HG03103 (cell line): ENCODE data around the gene PGLYRP1.

ENCODE experiments used
- ATAC-seq: cut with Tn5 transposase; IDR thresholded peaks from one replicate; pipeline ENCODE4 v1.9.1; 2021; ENCODE audit warnings: low read depth; ENCODE audit not compliant: unreplicated experiment

Gene PGLYRP1

DNA sequence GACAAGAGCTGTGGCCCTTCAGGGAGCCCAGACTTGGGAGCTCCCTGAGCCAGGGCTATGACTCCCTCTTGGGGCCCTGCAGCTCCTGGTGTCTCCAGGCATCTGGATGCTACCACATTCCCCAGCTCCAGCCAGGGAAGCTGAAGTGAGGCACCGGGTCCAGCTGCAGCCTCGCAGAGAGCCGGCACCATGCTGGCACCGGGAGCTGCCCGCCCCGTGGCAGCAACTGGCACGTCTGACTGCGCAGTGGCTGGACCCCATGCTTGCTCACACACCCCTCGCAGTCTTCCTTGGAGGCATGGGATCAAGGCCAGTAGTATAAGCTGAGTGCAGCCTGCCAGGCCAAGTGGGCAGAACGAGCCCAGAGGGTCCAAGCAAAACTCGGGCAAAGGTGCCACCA, 10.5 kb upstream of the PGLYRP1 start:
- ATAC-seq = no peak

DNA sequence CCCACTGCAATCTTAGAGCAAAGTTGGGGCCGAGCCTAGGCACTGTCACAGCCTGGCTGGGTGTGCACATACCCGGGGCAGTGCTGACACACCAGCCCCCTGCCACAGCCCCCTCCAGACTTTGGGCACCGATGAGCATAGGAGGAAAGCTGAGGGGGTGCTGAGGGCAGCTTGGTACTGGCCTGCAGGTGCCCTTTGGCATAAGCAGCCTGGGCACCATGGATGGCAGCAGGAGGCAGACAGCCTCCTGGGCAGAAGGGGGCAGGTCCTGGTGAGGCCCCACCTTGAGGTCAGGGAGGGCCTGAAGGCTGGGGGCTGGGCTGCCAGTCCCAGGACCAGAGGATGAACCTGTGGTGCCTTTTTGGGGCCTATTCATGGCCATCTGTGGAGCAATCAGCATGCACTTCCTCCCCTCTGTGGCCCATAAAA, 9.8 kb upstream of the PGLYRP1 start:
- ATAC-seq = no peak

DNA sequence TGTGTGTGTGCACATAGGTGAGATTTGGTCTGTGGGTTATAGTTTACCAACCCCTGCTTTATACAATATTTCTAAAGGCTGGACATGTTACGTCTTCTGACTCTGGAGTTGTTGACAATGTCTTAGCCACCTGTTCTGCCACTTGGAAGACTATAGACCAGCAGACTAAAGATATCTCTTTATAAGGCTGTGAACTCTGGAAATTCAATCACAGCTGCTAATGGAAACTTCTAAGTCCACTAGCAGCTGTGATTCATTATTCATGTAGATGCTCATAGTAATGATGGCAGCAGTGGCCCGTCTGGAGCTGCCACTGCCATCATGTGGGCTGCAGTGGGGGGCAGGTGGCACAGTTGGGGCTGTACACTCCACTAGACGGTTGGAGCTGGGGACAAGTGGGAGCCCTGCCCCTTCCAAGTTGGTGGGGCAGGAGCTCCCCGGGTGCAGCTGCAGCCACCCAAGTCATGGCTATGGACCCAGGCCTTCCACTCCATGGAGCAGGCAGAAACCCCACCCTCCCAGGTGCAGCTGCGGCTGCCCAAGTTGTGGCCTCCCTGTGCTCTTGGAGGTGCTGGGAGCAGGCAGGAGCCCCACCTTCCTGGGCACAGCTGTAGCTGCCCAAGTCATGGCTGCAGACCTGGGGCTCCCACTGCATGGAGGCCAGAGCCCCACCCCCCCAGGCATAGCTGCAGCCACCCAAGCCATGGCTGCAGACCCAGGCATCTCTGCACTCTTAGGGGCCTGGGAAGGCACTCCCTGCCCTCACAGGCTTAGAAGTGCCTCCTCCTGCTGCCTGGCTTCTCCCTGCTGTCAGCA, 9.1 kb upstream of the PGLYRP1 start:
- no peak for ATAC-seq

DNA sequence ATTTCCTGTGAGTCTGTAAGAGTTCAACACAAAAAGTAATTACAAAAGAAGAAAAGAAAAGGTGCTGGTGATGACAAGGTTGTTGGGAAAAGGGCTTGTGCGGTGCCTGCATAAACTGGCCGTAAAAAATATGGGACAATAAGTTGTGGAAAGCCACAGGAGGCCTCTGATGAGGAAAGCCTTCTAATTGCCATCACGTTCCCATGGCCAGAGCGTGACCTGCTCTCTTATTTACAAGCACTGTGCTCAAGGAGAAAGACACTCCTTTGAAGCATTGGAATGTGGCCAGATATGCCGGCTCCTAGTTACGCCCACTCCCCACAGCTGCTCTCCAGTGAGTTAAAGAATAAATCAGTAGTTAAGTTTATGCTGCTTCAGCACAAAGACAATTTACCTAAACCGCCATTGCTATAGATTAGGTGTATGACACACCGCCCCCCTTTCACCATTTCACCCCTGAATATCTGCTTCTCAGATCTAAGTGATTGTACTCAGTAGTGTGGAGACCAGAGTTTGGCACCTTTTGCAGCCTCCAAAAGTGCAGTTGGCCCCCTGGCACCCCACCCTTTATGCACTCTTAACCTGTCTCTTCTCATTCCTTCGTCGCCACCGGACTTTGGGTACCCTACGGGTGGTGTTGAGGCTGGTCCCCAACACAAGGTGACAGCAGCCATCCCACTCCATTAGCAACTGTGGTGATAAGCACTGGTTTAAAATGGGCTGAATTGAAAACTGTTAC, 8.1 kb upstream of the PGLYRP1 start:
- ATAC-seq = no peak

DNA sequence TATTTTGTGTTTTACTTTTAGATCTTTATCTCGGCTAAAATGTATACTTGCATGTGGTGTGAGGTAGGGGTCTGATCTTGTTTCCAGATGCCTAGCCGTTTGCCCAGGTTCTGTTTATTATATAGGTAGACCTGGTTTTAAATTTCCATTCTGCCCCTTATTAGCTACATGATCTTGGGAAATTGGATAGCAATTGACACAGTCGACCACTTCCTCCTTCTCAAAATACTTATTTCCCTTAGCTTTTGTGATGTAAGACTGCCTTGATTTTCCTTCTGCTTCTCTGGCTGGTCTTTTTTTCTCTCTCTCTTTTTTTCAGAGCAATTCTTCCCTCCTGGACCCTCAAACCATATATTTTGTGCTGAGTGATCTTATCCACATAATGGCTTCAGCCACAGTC, 3.0 kb upstream of the PGLYRP1 start:
- ATAC-seq = no peak

DNA sequence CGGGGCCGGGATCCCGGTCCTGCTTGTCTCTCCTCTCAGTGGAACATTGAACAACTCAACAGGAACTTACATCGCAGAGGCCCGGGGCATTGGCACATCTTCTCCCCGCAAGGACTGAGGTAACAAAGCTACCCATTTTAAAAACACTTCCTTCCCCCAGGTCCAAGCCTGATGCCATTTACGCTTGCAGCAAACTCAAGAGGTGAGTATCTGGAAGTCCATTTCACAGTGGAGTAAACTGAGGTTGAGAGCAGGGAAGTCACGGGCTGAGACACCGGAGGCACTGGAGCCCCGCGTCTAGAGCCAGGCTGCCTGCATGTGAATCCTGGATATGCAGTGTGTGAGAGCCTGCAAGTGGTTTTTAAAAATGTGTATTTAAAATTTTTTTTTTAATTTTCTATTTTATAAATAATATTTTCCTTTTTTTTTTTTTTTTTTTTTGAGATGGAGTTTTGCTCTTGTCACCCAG, 492 bp upstream of the PGLYRP1 start:
- ATAC-seq = no peak

DNA sequence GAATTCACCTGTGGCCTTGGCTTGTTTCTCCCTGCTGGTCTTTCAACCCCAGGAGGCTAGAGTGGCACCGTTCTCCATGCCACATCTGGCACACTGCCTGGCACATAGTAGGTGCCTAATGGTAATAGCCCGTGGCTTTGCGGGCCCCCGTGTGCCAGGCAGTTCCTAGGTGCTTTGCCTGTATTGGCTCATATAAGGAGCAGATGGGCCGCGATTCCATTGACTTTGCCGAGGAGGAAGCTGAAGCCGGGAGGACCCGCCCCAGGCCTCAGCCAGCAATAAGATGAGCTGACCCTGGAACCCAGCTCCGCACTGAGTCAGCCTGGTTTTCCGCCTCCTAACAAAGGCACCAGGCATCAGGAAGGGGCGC, 807 bp downstream of the PGLYRP1 start:
- no peak for ATAC-seq

DNA sequence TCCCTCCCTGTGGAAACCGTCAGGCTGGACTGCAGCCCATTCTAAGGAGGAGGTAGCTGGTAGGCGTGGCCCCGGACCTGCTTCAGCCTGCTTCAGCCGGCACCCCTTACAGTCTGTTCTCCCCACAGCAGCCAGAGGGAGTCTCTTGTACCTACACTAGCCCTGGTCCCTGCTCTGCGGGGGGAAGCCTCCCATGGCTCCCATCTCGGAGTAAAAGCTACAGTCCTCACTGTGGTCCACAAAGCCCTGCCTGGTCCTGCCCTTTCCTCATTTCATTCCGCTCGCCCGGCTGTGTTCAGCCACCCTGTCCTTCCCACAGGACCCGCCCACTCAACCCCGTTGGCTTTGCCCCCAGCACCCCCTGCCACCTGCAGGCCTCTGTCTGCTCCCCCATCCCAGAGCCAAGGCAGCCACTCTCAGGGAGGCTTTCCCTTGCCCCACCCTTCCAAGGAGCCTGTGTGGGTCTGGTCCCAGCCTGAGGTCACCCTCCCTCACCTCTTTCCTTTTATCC, 1.3 kb downstream of the PGLYRP1 start:
- ATAC-seq = no peak

DNA sequence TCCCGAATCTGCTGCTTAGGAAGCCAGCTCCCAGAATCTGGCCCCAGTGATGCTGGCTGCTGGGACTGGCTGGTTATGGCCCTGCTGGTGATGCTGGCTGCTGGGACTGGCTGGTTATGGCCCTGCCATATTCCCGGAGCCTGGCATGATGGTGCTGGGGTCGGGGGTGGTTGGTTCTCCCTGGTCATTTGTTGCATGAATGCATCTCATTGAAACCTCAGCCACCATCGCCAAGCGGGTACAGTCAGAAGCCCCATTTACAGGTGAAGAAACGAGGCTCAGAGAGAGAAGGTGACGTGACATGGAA, 2.1 kb downstream of the PGLYRP1 start:
- no peak for ATAC-seq

DNA sequence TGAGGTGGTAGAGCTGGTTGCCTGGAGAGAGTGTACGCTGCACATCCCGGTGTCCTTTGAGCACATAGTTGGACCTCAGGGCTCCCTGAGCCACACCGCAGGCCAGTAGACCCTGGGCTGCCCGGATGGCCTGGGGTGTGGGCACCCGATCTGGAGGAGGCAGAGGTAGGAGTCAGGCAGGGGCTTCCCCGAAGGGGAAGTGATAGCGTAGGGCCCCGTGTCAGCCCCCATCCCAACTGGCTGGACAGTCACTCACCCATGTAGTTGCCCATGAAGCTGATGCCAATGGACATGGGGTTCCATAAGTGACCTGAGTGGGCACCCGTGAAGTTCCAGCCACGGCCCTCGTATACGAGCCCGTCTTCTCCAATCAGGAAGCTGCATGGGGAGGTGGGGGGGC, 3.6 kb downstream of the PGLYRP1 start:
- no peak for ATAC-seq

DNA sequence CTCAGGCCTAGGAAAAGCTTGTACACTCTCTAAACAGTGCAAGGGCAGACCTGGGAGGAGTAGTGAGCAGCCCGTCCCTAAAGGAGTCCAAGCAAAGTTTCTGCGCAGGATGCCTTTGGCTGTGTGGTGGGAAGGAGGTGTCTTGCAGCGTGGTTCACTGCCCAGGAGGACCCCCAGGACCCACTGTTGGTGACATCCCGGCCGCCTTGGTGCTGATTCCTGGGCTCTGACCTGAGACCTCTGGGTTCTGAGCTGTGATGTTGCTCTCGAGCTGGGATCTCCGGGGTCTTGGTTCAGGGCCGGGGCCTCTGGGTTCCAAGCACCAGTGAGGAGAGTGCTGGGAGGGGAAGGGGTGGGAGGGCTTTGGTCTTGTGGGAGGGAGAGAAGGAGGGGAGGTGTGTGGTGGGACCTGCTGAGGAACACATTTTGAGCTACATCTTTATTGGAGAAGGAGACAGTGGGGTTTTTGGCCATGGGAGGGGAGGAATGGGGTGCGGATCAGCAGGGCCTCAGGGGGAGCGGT, 4.1 kb downstream of the PGLYRP1 start:
- ATAC-seq = no peak

DNA sequence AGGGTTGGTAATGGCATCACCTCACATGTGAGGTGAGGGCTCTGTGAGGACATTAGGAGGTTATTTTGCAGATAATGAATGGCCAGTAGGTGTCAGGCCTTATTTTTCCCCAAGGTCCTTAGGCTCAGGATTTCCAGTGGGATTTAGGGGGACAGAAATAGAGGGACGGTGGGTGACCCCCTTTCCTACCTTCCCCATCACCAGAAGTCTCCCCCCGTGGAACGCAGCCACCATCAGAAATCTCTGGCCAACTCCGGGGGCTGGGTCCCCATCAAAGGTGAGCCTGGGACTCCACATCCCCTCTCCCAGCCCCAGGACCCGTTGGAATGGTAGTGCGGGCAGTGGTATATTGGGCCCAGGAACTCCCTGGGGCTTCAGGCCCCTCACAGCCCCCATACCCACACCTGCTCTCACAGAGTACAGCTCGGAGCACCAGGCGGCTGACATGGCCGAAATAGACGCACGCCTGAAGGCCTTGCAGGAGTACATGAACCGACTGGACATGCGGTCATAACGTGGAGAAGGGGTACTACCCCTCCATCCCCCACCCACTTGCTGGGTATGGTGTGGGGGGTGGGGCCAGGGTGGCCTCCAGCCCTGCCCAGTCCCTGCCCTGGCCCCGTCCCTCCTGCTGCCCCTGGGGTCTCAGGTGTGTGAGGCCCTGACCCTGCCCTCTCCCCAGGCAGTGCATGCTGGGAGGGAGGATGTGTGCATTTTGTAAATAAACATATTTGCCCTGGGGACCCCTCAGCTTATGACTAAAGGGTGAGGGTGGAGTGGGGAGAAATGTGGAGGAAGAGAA, 4.8 kb downstream of the PGLYRP1 start:
- no peak for ATAC-seq

DNA sequence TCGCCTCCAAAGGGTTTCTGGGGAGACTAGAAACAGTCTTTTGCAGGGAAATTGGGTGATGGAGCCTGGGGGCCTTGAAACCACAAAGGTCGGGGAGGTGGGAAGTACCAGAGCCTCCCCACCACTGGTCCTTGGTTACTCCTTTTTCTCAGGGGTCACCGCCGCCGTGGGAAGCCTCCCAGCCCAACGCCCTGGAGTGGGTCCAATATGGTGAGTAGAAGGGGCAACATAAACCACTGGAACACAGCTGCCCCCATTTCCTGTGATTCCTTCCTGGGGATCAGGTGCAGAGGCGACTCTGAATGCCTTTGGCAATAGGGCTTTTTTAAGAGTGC, 5.8 kb downstream of the PGLYRP1 start:
- ATAC-seq = no peak

DNA sequence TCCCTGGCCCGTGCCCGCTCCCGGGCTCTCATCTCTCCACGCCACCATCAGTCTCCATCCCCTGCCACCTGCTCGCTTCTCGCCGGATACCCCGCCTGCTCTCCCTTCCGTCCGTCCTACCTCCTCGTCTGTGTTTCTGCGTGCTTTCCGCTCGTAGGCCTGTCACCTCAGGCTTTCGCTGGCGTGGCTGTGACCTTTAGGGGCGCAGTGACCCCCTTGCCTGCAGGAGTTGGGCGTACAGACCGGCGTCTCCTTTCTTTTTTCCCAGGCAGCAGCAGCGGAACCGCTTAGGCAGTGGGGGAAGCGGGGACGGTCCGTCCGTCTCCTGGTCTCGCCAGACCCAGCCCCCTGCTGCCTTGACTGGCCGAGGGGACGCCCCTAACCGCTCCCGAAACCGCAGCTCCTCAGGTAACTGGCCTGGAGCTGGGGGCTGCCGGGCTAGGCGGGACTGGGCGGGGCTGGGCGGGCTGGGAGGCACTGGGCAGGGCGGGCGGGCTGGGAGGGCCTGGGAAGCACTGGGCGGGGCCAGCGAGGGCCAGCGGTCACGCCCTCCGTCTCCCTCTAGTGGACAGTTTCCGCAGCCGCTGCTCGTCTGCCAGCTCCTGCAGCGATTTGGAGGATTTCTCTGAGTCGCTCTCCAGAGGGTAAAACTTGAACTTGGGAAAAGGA, 6.3 kb downstream of the PGLYRP1 start:
- no peak for ATAC-seq

DNA sequence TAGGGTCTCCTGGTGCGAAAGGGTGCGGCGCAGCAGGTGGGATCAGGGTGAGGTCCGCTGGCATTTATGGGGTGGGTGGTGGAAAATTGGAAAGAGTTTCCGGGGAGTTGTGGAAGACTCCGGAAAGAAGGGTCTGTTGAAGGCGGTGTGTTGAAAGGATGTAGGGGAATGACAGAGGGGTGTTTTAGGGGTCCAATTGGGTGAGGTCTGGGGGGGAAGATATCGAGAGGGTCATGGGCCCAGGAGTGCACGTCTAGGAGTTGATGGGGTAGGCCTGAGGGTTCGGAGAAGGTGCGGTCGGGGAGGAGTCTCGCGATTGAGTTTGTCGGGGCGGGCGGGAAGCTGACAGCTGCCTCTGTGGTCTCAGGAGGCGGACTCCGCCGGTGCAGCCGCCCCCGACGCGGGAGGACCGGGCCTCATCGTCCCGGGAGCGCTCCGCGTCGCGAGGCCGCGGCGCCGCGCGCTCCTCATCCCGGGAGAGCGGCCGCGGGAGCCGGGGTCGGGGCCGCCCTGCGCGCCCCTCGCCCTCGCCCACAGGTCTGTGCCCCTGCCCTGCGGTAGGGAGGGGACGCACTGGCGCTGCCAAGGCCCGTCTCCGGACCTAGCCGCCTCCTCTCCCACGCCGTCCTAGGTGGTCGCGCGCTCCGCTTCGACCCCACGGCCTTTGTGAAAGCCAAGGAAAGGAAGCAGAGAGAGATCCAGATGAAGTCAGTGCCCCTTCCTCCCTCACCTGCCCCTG, 7.0 kb downstream of the PGLYRP1 start:
- ATAC-seq = no peak

DNA sequence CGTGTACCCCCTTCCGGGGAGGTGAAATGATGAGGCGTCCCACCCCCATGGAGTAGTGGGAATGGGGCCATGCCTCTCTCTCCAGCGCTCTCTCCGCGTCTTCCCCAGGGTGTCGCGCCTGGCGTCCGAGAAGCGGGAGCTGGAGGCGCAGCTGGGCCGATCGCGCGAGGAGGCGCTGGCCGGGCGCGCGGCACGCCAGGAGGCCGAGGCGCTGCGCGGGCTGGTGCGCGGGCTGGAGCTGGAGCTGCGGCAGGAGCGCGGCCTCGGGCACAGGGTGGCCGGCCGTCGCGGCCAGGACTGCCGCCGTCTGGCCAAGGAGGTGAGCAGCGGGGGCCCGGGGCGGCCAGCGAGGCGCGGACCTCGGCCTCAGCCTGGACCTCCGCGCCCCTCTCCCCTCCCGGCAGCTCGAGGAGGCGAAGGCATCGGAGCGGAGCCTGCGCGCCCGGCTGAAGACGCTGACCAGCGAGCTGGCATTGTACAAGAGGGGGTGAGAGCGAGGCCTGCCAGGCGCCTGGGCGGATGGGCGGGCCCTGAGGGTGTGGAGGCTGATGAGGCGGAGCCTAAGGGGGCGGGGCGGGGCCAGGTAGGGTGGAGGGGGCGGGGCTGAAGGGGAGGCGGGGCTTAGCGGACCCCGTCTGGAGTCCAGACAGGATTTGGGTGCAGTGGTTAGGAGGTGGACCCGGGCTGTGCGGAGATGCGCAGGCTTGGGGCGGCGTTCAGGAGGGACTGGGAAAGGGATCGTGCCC, 7.7 kb downstream of the PGLYRP1 start:
- no peak for ATAC-seq

DNA sequence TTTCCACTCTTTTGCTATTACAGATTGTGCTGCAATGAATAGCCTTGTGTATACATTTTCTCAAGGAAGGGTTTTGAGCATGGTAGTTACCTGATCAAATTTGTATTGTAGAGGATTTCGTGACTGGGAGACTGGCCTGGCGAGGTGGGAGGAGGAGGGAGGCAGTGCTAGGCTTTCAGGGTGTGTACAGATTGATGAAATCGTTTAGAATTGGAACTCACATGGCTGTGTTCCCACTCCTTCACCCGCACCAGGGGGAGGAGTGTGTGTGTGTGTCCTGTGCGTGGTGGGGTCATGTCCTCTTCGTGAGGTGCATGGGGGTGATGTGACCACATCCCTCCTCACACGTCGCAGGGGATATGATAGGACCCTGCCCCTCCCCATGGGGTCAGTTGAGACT, 8.3 kb downstream of the PGLYRP1 start:
- no peak for ATAC-seq

DNA sequence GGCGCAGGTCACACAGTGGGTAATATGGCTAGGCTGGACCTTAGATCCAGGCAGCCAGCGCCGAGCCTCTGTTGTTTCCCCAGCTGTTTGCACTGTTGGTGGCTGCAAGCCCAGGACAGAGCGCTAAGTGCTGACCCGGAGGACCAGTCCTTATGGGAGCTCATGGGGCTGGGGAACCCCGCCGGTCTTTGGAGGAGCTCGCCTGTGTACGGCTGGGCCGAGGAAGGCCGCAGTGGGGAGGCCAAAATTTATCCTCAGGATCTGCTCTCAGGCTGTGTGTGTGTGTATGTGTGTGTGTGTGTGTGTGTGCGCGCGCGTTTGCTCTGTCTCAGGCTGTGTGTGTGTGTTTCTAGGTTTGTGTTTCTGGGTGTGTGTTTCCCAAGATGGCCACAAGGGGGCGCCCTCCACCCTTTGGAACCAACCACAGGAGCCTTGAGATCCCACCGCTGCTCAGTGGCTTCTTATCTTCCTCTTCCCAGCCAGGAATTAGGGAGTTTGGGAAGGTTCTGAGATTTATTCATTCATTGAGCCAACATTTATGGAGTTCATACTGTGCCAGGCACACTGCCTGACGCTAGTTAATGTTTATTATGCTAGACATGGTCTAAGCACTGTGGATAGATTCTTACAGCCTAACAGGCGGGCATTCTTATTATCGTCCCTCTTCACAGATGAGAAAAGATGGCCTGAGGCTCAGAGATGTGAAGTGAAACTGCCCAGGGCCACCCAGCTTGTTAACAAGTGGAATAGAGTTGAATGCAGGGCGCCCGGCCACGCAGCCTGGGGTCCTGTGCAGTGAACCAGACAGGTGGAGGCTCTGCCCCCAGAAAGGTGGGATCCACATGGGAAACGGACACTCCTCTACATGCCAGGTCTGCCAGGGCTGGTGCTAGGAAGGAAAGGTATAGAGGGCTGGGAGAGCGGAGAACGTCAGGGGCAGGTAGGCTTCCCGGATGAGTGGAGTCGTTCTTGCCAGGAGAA, 13.0 kb downstream of the PGLYRP1 start:
- ATAC-seq = no peak
